Breast epithelium (tissue), 4 donors: Measurements from ENCODE around the gene SVEP1. TPM values are rescaled to one million over a fixed set of nuclear protein-coding genes. Genes with fewer than 3 reads are reported as not detected.

Source experiments
- DNase-seq, 2 donors: peaks; one replicate each; pipeline ENCODE4 v3.0.0-alpha.2; 2019; ENCODE audit warnings: low spot score in 2 of 2
- H3K27ac ChIP-seq, 2 donors: fragments of 200-600 bp; sonication (generic) in 1 of 2; one replicate each; pipeline ENCODE4 v1.5.1; 2016 to 2019; ENCODE audit warnings: mild to moderate bottlenecking in 1 of 2
- H3K27me3 ChIP-seq, 2 donors: fragments of 200-600 bp; sonication (generic) in 1 of 2; one replicate each; pipeline versions ENCODE4 v1.5.1 to v1.6.0; 2017 to 2019; ENCODE audit warnings: control low read depth in 1 of 2, mild to moderate bottlenecking in 1 of 2
- H3K36me3 ChIP-seq: fragments of 200-600 bp; one replicate; pipeline ENCODE4 v1.5.1; 2019
- H3K4me1 ChIP-seq, 2 donors: fragments of 200-600 bp; sonication (generic); one replicate each; pipeline ENCODE4 v1.5.1; 2016 to 2019; ENCODE audit warnings: control low read depth in 1 of 2
- H3K4me3 ChIP-seq, 3 donors: fragments of 200-600 bp; sonication (generic); 1 replicate in 2 of 3; 2 replicates in 1 of 3; pipeline ENCODE4 v1.5.1; 2016 to 2019; ENCODE audit warnings: mild to moderate bottlenecking in 3 of 3, moderate library complexity in 2 of 3
- H3K9me3 ChIP-seq, 2 donors: fragments of 200-600 bp; sonication (generic) in 1 of 2; one replicate each; pipeline ENCODE4 v1.5.1; 2016 to 2019; ENCODE audit warnings: control low read depth in 1 of 2
- POLR2A ChIP-seq: fragments of 450-650 bp; IDR thresholded peaks from one replicate; pipeline ENCODE4 v1.6.1; 2016; ENCODE audit warnings: antibody characterized with exemption, mild to moderate bottlenecking, moderate library complexity
- POLR2AphosphoS5 ChIP-seq, 3 donors: sonication (generic); formaldehyde crosslinking; IDR thresholded peaks; one replicate each; pipeline ENCODE4 v1.6.1; 2017; ENCODE audit warnings: antibody characterized with exemption in 3 of 3
- intact Hi-C: fragments of 100-400 bp; cut with DNase I; formaldehyde crosslinking; loops from one replicate; pipeline ENCODE4 v1.15.1; 2023; ENCODE audit warnings: low total_unique reads
- total RNA-seq, 3 donors: library from RNA; depleted of rRNA; stranded (reverse); fragments of >200 nt; gene quantifications; one replicate each; pipeline ENCODE4 v1.1.0, GENCODE V29; 2016
- TF ChIP-seq, protein P1 (sequence below), 3 donors: fragments of 450-650 bp; IDR thresholded peaks; one replicate each; pipeline ENCODE4 v1.5.1; 2016 to 2017; ENCODE audit warnings: antibody characterized with exemption in 3 of 3, mild to moderate bottlenecking in 3 of 3, moderate library complexity in 3 of 3

The SVEP1 gene
- total RNA-seq, 3 donors from 2014 or later = 54.6 to 158 (median 99.0) TPM

DNA sequence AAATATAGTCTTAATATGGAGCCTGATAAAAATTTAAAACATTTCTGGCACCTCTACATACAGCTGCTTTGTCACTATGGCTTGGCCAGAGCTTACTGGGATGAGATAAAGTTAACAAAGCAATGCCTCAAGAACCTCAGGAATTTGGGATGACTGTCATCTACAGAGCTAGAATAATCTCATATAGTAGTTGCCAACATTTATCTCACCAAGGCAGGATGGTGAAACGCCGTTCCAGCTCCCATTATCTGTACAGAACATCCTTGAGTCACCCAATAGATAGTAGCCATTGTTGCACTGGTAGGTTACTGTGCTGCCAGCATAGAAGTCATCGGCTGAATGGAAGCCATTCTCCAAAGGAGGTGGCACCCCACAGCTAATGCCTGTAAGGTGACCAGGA is 147.3 kb downstream of the SVEP1 start:
- Histone ChIP-seq H3K9me3 (no peaks in the 10 kb centered on the region), H3K36me3 (no peaks in the 10 kb centered on the region)
- intact Hi-C loops = no loop called here

DNA sequence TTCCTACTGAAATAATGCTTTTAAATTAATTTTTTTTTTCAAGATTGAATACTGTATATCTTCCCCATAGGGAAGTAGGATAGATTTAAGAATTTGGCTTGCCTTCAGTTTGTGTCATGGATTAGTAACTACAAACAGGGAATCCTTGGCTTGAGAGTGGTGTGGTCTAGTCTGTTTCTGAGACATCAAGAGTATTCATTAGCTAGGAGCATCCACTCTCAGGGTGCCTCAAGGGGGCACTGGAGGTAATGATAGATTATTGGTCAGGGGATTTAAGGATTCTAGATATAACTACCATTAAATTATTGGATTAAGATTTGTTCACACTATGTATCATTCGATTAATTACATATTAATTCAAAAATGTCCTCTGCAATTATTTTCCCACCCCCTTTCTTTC is 150.1 kb downstream of the SVEP1 start:
- H3K27me3 ChIP-seq = no peaks in the 10 kb centered on the region
- no peaks in the 10 kb centered on the region for H3K36me3 ChIP-seq
- TF ChIP-seq POLR2A = no peak
- TF ChIP-seq, protein P1, sequence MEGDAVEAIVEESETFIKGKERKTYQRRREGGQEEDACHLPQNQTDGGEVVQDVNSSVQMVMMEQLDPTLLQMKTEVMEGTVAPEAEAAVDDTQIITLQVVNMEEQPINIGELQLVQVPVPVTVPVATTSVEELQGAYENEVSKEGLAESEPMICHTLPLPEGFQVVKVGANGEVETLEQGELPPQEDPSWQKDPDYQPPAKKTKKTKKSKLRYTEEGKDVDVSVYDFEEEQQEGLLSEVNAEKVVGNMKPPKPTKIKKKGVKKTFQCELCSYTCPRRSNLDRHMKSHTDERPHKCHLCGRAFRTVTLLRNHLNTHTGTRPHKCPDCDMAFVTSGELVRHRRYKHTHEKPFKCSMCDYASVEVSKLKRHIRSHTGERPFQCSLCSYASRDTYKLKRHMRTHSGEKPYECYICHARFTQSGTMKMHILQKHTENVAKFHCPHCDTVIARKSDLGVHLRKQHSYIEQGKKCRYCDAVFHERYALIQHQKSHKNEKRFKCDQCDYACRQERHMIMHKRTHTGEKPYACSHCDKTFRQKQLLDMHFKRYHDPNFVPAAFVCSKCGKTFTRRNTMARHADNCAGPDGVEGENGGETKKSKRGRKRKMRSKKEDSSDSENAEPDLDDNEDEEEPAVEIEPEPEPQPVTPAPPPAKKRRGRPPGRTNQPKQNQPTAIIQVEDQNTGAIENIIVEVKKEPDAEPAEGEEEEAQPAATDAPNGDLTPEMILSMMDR (IDR thresholded peaks at IDR 0.05) = no peak
- no peak for TF ChIP-seq POLR2AphosphoS5 (IDR thresholded peaks at IDR 0.05)
- H3K9me3 ChIP-seq = no peaks in the 10 kb centered on the region
- no peak overlapping the region for H3K27ac ChIP-seq
- no peak overlapping the region for H3K4me3 ChIP-seq
- no peak for DNase-seq
- intact Hi-C loops = no loop called here
- no peaks in the 10 kb centered on the region for H3K4me1 ChIP-seq

More for the DNA sequence above, 147.3 kb downstream of the SVEP1 start:
- no peak overlapping the region for H3K27ac ChIP-seq
- H3K4me1 ChIP-seq = no peaks in the 10 kb centered on the region
- no peak overlapping the region for H3K4me3 ChIP-seq
- no peaks in the 10 kb centered on the region for H3K27me3 ChIP-seq
- TF ChIP-seq POLR2AphosphoS5 (IDR thresholded peaks at IDR 0.05) = no peak
- no peak for TF ChIP-seq POLR2A
- TF ChIP-seq, protein P1 (IDR thresholded peaks at IDR 0.05) = no peak
- DNase-seq = no peak

DNA sequence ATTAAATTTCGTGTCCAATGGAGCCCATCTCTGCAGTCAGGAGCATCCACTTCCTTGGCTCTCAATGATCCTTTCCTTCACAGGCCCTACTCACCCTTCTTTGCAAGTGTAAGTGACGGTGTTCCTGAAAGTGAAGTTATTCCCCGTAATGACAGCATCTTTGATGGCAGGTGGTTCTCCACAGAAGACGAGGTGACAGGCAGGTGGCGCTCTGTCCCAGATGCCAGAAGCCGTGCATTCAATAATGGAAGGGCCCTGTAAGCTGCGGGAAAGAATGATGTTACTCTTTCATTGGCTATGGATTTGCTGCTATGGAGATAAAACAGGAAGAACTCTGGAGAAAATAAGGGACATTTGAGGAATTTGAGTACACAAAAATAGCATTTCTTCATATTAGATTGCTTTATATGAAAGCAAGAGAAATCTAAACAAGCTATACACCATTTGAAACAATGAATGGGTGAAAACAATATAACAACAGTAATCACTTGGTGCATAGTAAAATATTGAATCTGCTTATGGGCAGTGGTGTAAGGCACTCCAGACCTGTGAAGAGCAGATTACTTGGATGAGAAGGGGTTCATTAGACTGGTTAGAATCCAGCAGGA is 151.9 kb downstream of the SVEP1 start:
- no peaks in the 10 kb centered on the region for H3K4me1 ChIP-seq

DNA sequence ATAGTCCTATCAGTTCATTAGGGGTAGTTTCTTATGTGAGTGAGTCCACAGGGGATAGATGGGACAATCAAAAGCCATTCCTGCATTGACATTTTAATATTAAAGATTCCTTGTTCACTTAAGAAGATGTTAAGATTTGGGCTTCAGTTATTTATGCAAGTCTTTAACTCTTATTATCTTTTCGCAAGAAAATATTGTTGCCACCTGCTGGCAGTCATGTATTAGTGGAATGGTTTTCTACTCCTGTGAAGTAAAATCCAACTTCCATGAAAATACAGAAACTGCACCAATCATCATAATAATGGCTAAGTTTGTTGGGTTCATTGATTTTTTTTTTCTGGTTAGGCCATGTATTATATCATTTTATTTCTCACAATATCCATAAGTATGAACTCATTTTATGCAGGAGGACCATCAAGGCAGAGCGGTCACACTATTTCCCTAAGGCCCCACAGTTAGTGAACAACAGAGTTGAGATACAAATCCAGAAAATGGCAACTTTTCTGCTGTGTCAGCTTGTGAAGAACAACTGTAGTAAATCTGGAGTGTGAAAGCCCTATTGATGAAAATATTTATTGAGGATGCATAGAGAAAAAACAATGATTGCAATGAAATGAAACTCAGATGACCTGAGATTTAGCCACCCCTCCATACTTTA is 153.4 kb downstream of the SVEP1 start:
- TF ChIP-seq POLR2A (no peak), POLR2AphosphoS5 (IDR thresholded peaks at IDR 0.05) (no peak)
- TF ChIP-seq, protein P1 (IDR thresholded peaks at IDR 0.05) = no peak
- no peaks in the 10 kb centered on the region for H3K27me3 ChIP-seq
- no peak for DNase-seq
- no peak overlapping the region for H3K27ac ChIP-seq
- intact Hi-C loops = no loop called here
- H3K36me3 ChIP-seq = no peaks in the 10 kb centered on the region
- no peaks in the 10 kb centered on the region for H3K4me1 ChIP-seq
- H3K4me3 ChIP-seq = no peak overlapping the region
- H3K9me3 ChIP-seq = no peaks in the 10 kb centered on the region

More for the DNA sequence above, 151.9 kb downstream of the SVEP1 start:
- TF ChIP-seq, protein P1 (IDR thresholded peaks at IDR 0.05) = no peak
- no peak for TF ChIP-seq POLR2AphosphoS5 (IDR thresholded peaks at IDR 0.05)
- no peak for TF ChIP-seq POLR2A
- DNase-seq = no peak
- H3K36me3 ChIP-seq = no peaks in the 10 kb centered on the region
- intact Hi-C loops = no loop called here
- H3K4me3 ChIP-seq = no peak overlapping the region
- H3K9me3 ChIP-seq = no peaks in the 10 kb centered on the region
- H3K27me3 ChIP-seq = no peaks in the 10 kb centered on the region
- H3K27ac ChIP-seq = no peak overlapping the region

DNA sequence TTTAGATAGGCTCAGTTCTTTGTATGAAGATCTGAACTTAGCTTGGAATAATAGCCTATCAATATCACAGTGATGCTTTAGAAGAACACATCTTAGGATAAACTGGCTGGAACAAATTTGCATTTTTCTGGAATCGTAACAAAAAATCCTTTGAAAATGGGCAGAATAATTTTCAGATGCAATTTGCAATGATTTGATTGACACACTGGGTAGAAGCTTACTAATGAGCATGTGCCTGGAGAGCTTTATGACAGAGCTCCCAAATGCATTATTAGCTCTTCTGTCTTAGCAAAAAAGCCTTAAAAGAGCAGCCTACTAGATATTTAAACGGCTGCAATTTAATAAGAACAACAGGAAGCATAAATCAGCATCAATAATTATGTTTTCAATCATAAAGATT is 165.1 kb downstream of the SVEP1 start:
- no peaks in the 10 kb centered on the region for H3K27me3 ChIP-seq
- intact Hi-C loops = loop anchor here (5.0 kb wide), 1 partner anchor 618 kb away; no protein-coding TSS in a partner anchor
- H3K36me3 ChIP-seq = no peaks in the 10 kb centered on the region
- TF ChIP-seq POLR2AphosphoS5 (IDR thresholded peaks at IDR 0.05) = no peak
- H3K4me1 ChIP-seq = no peaks in the 10 kb centered on the region
- H3K4me3 ChIP-seq = no peak overlapping the region
- H3K9me3 ChIP-seq = no peaks in the 10 kb centered on the region
- no peak overlapping the region for H3K27ac ChIP-seq
- DNase-seq = no peak
